Measurements from ENCODE around the gene MBP. TPM values are rescaled to one million over a fixed set of nuclear protein-coding genes. Genes with fewer than 3 reads are reported as not detected.

The MBP gene
- total and polyA plus RNA-seq, 2 of the 13 experiments (the other 11 are each of a cell fraction or from before 2014, with no cell fraction given), result 5.0 to 8.5 TPM

GRCh38 chr18:76953583-76954233 is 178.9 kb downstream of the MBP start:
- CTCF ChIA-PET (ENCODE audit: low intra/inter-chr PET ratio, low total read pairs), result no interaction called here
- Histone ChIP-seq H3K4me3 (replicated peaks in 1 of 3; ENCODE audit: insufficient read depth in 1 of 3, low read depth in 2 of 3, low read length in 3 of 3) (no peak overlapping the region), H3K4me2 (ENCODE audit: low read depth, low read length) (no peak overlapping the region), H3K4me1 (ENCODE audit: insufficient read depth, low read length) (peaks cover 14% of the 10 kb centered on the region), H3K36me3 (replicated peaks in 1 of 2; ENCODE audit: control insufficient read depth in 1 of 2, insufficient read depth in 2 of 2, low read length in 2 of 2) (peaks cover 7 to 11% of the 10 kb centered on the region in 2 experiments; a peak in 2 of 5 replicates), H3K9me3 (ENCODE audit: low read length) (no peaks in the 10 kb centered on the region), H4K20me1 (ENCODE audit: insufficient read depth, low read length) (no peaks in the 10 kb centered on the region), H2AFZ (ENCODE audit: low read length) (no peak overlapping the region), H3K27ac (ENCODE audit: extremely low read length, insufficient read depth, low read length) (no peak overlapping the region), H3K27me3 (ENCODE audit: control insufficient read depth in 1 of 2, insufficient read depth in 2 of 2, low read length in 2 of 2) (no peaks in the 10 kb centered on the region), H3K9ac (ENCODE audit: insufficient read depth, low read depth, low read length) (no peak overlapping the region), H3K79me2 (ENCODE audit: insufficient read depth, low read length) (no peaks in the 10 kb centered on the region)
- TF ChIP-seq RARA (CRISPR knock-in tag; IDR thresholded peaks at IDR 0.05) (peak; percentile 65), ARID5B (CRISPR knock-in tag; IDR thresholded peaks at IDR 0.05) (0 out of 2 replicates have a peak, but pooled peaks have one; percentile 12), NR2F6 (IDR thresholded peaks at IDR 0.05) (peak; percentile 37; the same call in 1 of the 2 replicates), NR2F6 (CRISPR knock-in tag; IDR thresholded peaks at IDR 0.05) (peak; percentile 26; the same call in 1 of the 2 replicates), TCF7 (IDR thresholded peaks at IDR 0.05; ENCODE audit: low read depth) (peak; percentile 18; the same call in 1 of the 2 replicates), ZNF251 (CRISPR knock-in tag; IDR thresholded peaks at IDR 0.05) (no peak), ZBTB38 (CRISPR knock-in tag; IDR thresholded peaks at IDR 0.05) (peak; percentile 77; the same call in 1 of the 2 replicates), TBX2 (CRISPR knock-in tag; IDR thresholded peaks at IDR 0.05; ENCODE audit: borderline replicate concordance) (peak; percentile 28; the same call in 1 of the 2 replicates), AHR (CRISPR knock-in tag; IDR thresholded peaks at IDR 0.05) (no peak)
- TF ChIP-seq, protein P1, sequence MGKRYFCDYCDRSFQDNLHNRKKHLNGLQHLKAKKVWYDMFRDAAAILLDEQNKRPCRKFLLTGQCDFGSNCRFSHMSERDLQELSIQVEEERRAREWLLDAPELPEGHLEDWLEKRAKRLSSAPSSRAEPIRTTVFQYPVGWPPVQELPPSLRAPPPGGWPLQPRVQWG (CRISPR knock-in tag; IDR thresholded peaks at IDR 0.05; ENCODE audit: borderline replicate concordance, low read depth), result no peak
- TF ChIP-seq, protein P2, sequence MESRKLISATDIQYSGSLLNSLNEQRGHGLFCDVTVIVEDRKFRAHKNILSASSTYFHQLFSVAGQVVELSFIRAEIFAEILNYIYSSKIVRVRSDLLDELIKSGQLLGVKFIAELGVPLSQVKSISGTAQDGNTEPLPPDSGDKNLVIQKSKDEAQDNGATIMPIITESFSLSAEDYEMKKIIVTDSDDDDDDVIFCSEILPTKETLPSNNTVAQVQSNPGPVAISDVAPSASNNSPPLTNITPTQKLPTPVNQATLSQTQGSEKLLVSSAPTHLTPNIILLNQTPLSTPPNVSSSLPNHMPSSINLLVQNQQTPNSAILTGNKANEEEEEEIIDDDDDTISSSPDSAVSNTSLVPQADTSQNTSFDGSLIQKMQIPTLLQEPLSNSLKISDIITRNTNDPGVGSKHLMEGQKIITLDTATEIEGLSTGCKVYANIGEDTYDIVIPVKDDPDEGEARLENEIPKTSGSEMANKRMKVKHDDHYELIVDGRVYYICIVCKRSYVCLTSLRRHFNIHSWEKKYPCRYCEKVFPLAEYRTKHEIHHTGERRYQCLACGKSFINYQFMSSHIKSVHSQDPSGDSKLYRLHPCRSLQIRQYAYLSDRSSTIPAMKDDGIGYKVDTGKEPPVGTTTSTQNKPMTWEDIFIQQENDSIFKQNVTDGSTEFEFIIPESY (CRISPR knock-in tag; IDR thresholded peaks at IDR 0.05), result peak; percentile 60; the same call in 1 of the 2 replicates
- TF ChIP-seq, protein P3, sequence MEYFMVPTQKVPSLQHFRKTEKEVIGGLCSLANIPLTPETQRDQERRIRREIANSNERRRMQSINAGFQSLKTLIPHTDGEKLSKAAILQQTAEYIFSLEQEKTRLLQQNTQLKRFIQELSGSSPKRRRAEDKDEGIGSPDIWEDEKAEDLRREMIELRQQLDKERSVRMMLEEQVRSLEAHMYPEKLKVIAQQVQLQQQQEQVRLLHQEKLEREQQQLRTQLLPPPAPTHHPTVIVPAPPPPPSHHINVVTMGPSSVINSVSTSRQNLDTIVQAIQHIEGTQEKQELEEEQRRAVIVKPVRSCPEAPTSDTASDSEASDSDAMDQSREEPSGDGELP (IDR thresholded peaks at IDR 0.05; ENCODE audit: borderline replicate concordance, low read depth), result 0 out of 2 replicates have a peak, but pooled peaks have one; percentile 53
- POLR2A ChIA-PET, result no interaction called here
- DNase-seq (ENCODE audit: low spot score), result no peak
- WGBS (ENCODE audit: low lambda C conversion rate), result 67% methylated on average over 12 of the region's 12 CpGs
- intact Hi-C loops (cut with micrococcal nuclease; ENCODE audit: unreplicated experiment), result no loop called here
- in situ Hi-C loops (cut with HindIII; ENCODE audit: extremely low pct_ligation_motif_present, low pct_unique_long_range_greater_than_20kb), result no loop called here
- peak; percentile 50; the same call in 2 of the 3 replicates for ATAC-seq
- no TSS peak for BruUV-seq (replicated peaks)
- no peak for FAIRE-seq

Data from HepG2 (cell line).